HG03378 (cell line): ENCODE measurements around the gene LRRC32.
"Not testable (repeated sequence)": the region's sequence is repeated elsewhere in the genome, so short reads cannot be mapped to it uniquely, and the experiment has no call there.

Experiments
- ATAC-seq: cut with Tn5 transposase; IDR thresholded peaks from one replicate; pipeline ENCODE4 v1.9.1; 2021; ENCODE audit warnings: mild to moderate bottlenecking, moderate library complexity; ENCODE audit not compliant: unreplicated experiment

Gene LRRC32

GRCh38 chr11:76630600-76631281 lies 39.8 kb downstream of the LRRC32 start:
- ATAC-seq, result no peak

GRCh38 chr11:76629853-76630599 lies 40.5 kb downstream of the LRRC32 start:
- no peak for ATAC-seq

- no peak for ATAC-seq
Observed at GRCh38 chr11:76629116-76629852, 41.3 kb downstream of the LRRC32 start.

- ATAC-seq, result no peak
Observed at GRCh38 chr11:76628408-76628947, 42.1 kb downstream of the LRRC32 start.

GRCh38 chr11:76627606-76628005 lies 42.9 kb downstream of the LRRC32 start:
- ATAC-seq, result no peak

- peak; percentile 79 for ATAC-seq
Observed at GRCh38 chr11:76626921-76627401, 43.6 kb downstream of the LRRC32 start.

- ATAC-seq, result no peak
Observed at GRCh38 chr11:76626266-76626665, 44.3 kb downstream of the LRRC32 start.

- ATAC-seq, result no peak
Observed at GRCh38 chr11:76625472-76626186, 44.9 kb downstream of the LRRC32 start.

GRCh38 chr11:76624500-76625379 lies 45.8 kb downstream of the LRRC32 start:
- no peak for ATAC-seq

GRCh38 chr11:76623884-76624419 lies 46.6 kb downstream of the LRRC32 start:
- ATAC-seq, result no peak

GRCh38 chr11:76623171-76623883 lies 47.2 kb downstream of the LRRC32 start:
- ATAC-seq, result no peak

- ATAC-seq, result no peak
Observed at GRCh38 chr11:76622493-76623094, 48.0 kb downstream of the LRRC32 start.

- ATAC-seq, result no peak
Observed at GRCh38 chr11:76621868-76622267, 48.7 kb downstream of the LRRC32 start.

- no peak for ATAC-seq
Observed at GRCh38 chr11:76621466-76621865, 49.1 kb downstream of the LRRC32 start.

GRCh38 chr11:76620489-76620888 lies 50.1 kb downstream of the LRRC32 start:
- no peak for ATAC-seq

GRCh38 chr11:76619801-76620200 lies 50.7 kb downstream of the LRRC32 start:
- ATAC-seq, result not testable (repeated sequence)

- ATAC-seq, result no peak
Observed at GRCh38 chr11:76617553-76618265, 52.8 kb downstream of the LRRC32 start.
